ENCODE results near the gene DLL4.
A peak's percentile ranks its signal among the peaks of the same experiment; 100 is the strongest.

DLL4 gene

GRCh38 chr15:40908095-40908494, 21.0 kb upstream of the DLL4 start:
- no peak for DNase-seq
- intact Hi-C loops (cut with DNase I; ENCODE audit: low total_unique reads), result loop anchor here (5.0 to 10.0 kb wide), 3 partner anchors 34 to 274 kb away; partner anchors contain the start of gene INO80
- H3K27me3 ChIP-seq, result no peaks in the 10 kb centered on the region
- peaks cover 12 to 36% (median 25%) of the 10 kb centered on the region in 4 donors for H3K4me1 ChIP-seq
- H3K9me3 ChIP-seq, result no peaks in the 10 kb centered on the region
- peaks cover 7 to 8% (median 8%) of the 10 kb centered on the region in 3 donors for H3K36me3 ChIP-seq
- H3K4me3 ChIP-seq, result no peak overlapping the region
- peak overlapping the region in 1 of 2 donors; percentile 84 for H3K27ac ChIP-seq
- no peak for TF ChIP-seq CTCF (IDR thresholded peaks at IDR 0.05)

DNA sequence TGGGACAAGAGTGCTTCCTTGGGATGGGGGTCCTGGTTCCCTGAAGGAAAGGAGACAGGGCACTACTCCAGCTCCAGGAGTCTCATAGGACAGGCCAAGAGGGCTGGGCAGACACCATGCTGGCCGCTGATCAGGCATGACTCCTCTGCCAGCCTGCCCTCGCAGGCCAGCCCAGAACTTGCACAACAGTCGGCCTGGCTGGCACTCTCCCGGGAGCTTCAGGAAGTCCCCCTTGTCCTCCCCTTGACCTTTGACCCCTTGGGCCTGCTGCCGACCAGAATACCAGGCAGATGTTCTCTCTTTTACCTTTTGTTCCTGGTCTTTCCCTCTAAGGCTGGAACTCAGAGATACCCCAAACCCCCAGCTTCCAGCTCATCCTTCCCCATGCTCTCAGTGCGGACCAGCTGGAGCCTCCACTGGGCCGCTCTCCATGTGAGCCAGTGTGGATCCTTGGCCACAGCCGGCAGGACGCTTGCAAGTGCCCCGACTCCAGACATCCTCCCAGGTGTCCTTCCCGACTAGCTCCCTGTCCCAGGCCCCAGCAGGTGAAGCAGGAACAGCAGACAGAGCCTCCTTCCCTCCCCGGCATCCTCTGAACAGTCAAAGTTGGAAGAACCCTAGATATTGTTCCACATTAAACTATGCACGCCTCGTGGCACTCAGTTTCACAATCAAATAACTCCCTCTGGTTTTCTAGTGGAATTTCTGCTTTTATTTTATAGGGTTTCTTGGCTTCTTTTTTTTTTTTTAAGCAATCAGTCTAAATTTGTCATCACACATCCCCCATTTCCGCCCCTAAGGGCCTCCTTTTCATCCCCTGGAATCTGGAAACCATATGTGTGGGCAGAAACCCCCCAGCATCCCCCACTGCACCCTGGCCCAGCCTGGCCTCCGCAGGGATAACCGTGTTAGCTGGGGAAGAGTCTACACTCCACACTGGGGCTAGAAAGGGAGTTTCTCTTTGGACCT, 19.2 kb upstream of the DLL4 start:
- DNase-seq, result no peak
- intact Hi-C loops (cut with DNase I; ENCODE audit: low total_unique reads), result loop anchor here (5.0 to 10.0 kb wide), 3 partner anchors 32 to 272 kb away; partner anchors contain the start of gene INO80
- H3K9me3 ChIP-seq, result no peaks in the 10 kb centered on the region
- H3K36me3 ChIP-seq, result no peaks in the 10 kb centered on the region
- no peaks in the 10 kb centered on the region for H3K27me3 ChIP-seq
- H3K4me1 ChIP-seq, result peaks cover 12 to 33% (median 22%) of the 10 kb centered on the region in 4 donors
- H3K27ac ChIP-seq, result peak overlapping the region in 1 of 2 donors; percentile 14
- no peak for TF ChIP-seq CTCF (IDR thresholded peaks at IDR 0.05)
- no peak overlapping the region for H3K4me3 ChIP-seq

- Histone ChIP-seq H3K4me1 (peaks cover 8 to 27% (median 16%) of the 10 kb centered on the region in 4 donors), H3K27me3 (no peaks in the 10 kb centered on the region), H3K36me3 (no peaks in the 10 kb centered on the region), H3K4me3 (no peak overlapping the region), H3K27ac (no peak overlapping the region), H3K9me3 (no peaks in the 10 kb centered on the region)
- DNase-seq, result no peak
- TF ChIP-seq CTCF (IDR thresholded peaks at IDR 0.05), result no peak
- intact Hi-C loops (cut with DNase I; ENCODE audit: low total_unique reads), result no loop called here
Measured at GRCh38 chr15:40911141-40911540, 18.0 kb upstream of the DLL4 start.

- Histone ChIP-seq H3K27ac (no peak overlapping the region), H3K4me1 (peaks cover 3 to 21% (median 10%) of the 10 kb centered on the region in 4 donors), H3K36me3 (no peaks in the 10 kb centered on the region), H3K9me3 (no peaks in the 10 kb centered on the region), H3K4me3 (no peak overlapping the region), H3K27me3 (no peaks in the 10 kb centered on the region)
- TF ChIP-seq CTCF (IDR thresholded peaks at IDR 0.05), result no peak
- intact Hi-C loops (cut with DNase I; ENCODE audit: low total_unique reads), result no loop called here
- DNase-seq, result no peak
Measured at GRCh38 chr15:40911693-40912092, 17.4 kb upstream of the DLL4 start.

DNA sequence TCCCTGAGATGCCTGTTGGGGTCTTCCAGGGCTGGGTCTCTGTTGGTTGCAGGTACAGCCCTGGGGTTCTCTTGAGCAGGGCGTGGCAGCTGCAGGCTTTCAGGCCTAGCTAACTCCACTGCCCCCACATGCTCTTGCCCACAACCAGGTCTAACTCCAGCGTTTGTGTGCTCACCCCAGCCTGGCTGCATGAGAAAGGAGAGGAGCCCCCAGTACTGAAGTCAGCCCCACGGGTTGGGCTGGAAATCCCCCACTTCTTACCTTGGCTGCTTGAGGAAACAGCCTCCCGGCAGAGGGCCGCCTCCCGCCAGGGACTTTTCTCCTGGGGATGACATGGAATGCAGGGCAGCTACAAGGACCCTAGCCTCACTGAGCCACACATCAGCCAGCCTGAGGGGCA, 16.7 kb upstream of the DLL4 start:
- H3K36me3 ChIP-seq, result no peaks in the 10 kb centered on the region
- DNase-seq, result no peak
- H3K4me3 ChIP-seq, result no peak overlapping the region
- no peaks in the 10 kb centered on the region for H3K9me3 ChIP-seq
- no peak overlapping the region for H3K27ac ChIP-seq
- intact Hi-C loops (cut with DNase I; ENCODE audit: low total_unique reads), result no loop called here
- peaks cover 0 to 13% (median 3%) of the 10 kb centered on the region in 4 donors for H3K4me1 ChIP-seq
- TF ChIP-seq CTCF (IDR thresholded peaks at IDR 0.05), result no peak
- no peaks in the 10 kb centered on the region for H3K27me3 ChIP-seq

Data from tibial artery (tissue), 4 donors.